ENCODE results near the gene MATN4. TPM values are rescaled to one million over a fixed set of nuclear protein-coding genes. Genes with fewer than 3 reads are reported as not detected.

MATN4 gene
- total RNA-seq, 1 experiment from 2014 or later: 1.9 TPM

- POLR2A ChIA-PET: no interaction called here
- ATAC-seq: no peak
- no peaks in the 10 kb centered on the region for H3K9me3 Mint-ChIP-seq
- H3K4me3 Mint-ChIP-seq: no peak within 1 kb of the TSS
- CTCF ChIA-PET: interaction anchor here (0.9 to 4.4 kb wide), 3 partner anchors 25 to 39 kb away, joined by 3 to 15 read pairs (median 4); no protein-coding TSS in a partner anchor
- DNase-seq (ENCODE audit: low spot score): no peak
- peaks cover 9% of the 10 kb centered on the region for H3K4me1 Mint-ChIP-seq
- TF ChIP-seq ZNF423 (CRISPR knock-in tag; IDR thresholded peaks at IDR 0.05): no peak
- TF ChIP-seq, protein P1, sequence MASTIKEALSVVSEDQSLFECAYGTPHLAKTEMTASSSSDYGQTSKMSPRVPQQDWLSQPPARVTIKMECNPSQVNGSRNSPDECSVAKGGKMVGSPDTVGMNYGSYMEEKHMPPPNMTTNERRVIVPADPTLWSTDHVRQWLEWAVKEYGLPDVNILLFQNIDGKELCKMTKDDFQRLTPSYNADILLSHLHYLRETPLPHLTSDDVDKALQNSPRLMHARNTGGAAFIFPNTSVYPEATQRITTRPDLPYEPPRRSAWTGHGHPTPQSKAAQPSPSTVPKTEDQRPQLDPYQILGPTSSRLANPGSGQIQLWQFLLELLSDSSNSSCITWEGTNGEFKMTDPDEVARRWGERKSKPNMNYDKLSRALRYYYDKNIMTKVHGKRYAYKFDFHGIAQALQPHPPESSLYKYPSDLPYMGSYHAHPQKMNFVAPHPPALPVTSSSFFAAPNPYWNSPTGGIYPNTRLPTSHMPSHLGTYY (CRISPR knock-in tag; IDR thresholded peaks at IDR 0.05): no peak
- no peak for TF ChIP-seq RORB (CRISPR knock-in tag; IDR thresholded peaks at IDR 0.05)
- TF ChIP-seq CTCF (IDR thresholded peaks at IDR 0.05): no peak
- no peak for TF ChIP-seq SMAD4 (CRISPR knock-in tag; IDR thresholded peaks at IDR 0.05)
- no peak for TF ChIP-seq ETV6 (CRISPR knock-in tag; IDR thresholded peaks at IDR 0.05)
- TF ChIP-seq SMAD3 (CRISPR knock-in tag; IDR thresholded peaks at IDR 0.05; ENCODE audit: borderline replicate concordance): no peak
- no peak for TF ChIP-seq ATF6 (CRISPR knock-in tag; IDR thresholded peaks at IDR 0.05)
- no peak for TF ChIP-seq E2F4 (CRISPR knock-in tag; IDR thresholded peaks at IDR 0.05; ENCODE audit: borderline replicate concordance, low read depth)
- TF ChIP-seq ZMAT4 (CRISPR knock-in tag; IDR thresholded peaks at IDR 0.05): no peak
- no peak for TF ChIP-seq ZNF512 (CRISPR knock-in tag; IDR thresholded peaks at IDR 0.05; ENCODE audit: borderline replicate concordance)
- no peak for TF ChIP-seq ZNF263 (CRISPR knock-in tag; IDR thresholded peaks at IDR 0.05; ENCODE audit: low read depth)
- TF ChIP-seq TEAD1 (CRISPR knock-in tag; IDR thresholded peaks at IDR 0.05): no peak
- no peak for TF ChIP-seq HMGA2 (CRISPR knock-in tag; IDR thresholded peaks at IDR 0.05)
- TF ChIP-seq, protein P2, sequence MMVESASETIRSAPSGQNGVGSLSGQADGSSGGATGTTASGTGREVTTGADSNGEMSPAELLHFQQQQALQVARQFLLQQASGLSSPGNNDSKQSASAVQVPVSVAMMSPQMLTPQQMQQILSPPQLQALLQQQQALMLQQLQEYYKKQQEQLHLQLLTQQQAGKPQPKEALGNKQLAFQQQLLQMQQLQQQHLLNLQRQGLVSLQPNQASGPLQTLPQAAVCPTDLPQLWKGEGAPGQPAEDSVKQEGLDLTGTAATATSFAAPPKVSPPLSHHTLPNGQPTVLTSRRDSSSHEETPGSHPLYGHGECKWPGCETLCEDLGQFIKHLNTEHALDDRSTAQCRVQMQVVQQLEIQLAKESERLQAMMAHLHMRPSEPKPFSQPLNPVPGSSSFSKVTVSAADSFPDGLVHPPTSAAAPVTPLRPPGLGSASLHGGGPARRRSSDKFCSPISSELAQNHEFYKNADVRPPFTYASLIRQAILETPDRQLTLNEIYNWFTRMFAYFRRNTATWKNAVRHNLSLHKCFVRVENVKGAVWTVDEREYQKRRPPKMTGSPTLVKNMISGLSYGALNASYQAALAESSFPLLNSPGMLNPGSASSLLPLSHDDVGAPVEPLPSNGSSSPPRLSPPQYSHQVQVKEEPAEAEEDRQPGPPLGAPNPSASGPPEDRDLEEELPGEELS (CRISPR knock-in tag; IDR thresholded peaks at IDR 0.05): no peak
- H3K27ac Mint-ChIP-seq: no peak within 1 kb of the TSS
- no peaks in the 10 kb centered on the region for H3K36me3 Mint-ChIP-seq
- peaks cover 3% of the 10 kb centered on the region; the same call in 1 of the 2 replicates for H3K27me3 Mint-ChIP-seq (ENCODE audit: low read depth)
Measured at GRCh38 chr20:45254383-45255262, 53.5 kb downstream of the MATN4 start, which contains the start of gene SLPI. Gene SLPI (minus strand): TSS chr20:45254564. CDS start chr20:45254543, 21 bp downstream.

All from WTC11 (cell line).